ENCODE results near the gene EPSTI1. TPM values are rescaled to one million over a fixed set of nuclear protein-coding genes. Genes with fewer than 3 reads are reported as not detected.
"Not testable (repeated sequence)": the region's sequence is repeated elsewhere in the genome, so short reads cannot be mapped to it uniquely, and the experiment has no call there.

The EPSTI1 gene
- total RNA-seq, 4 donors from 2014 or later: 1.1 to 10.2 (median 5.8) TPM

DNA sequence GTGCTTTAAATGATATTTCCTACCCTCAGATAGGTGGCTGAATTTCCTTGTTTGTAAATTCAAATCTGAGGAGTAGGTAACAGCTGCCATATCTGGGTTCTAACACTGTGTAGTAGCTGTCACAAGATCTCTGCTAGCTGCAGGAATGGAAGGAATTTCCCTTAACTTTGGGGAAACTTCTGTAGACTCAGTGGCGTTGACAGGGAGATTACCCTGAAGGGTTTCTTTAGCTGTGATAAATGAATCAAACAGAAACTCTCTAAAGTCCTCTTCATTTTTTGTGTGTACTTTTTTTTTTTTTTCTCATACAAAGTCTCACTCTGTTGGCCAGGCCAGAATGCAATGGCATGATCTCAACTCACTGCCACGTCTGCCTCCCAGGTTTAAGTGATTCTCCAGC is 5.3 kb upstream of the EPSTI1 start:
- intact Hi-C loops (cut with DNase I): no loop called here
- H3K4me3 ChIP-seq: no peak overlapping the region
- no peak overlapping the region for H3K27ac ChIP-seq
- H3K36me3 ChIP-seq: no peaks in the 10 kb centered on the region
- H3K9me3 ChIP-seq: no peaks in the 10 kb centered on the region
- H3K27me3 ChIP-seq: no peaks in the 10 kb centered on the region
- TF ChIP-seq CTCF (IDR thresholded peaks at IDR 0.05) (no peak), POLR2A (IDR thresholded peaks at IDR 0.05) (no peak)
- no peak for DNase-seq
- H3K4me1 ChIP-seq: peaks cover 0 to 7% (median 0%) of the 10 kb centered on the region in 3 donors
- WGBS, 2 donors: 59 to 62% methylated on average over 2 of the region's 2 CpGs

DNA sequence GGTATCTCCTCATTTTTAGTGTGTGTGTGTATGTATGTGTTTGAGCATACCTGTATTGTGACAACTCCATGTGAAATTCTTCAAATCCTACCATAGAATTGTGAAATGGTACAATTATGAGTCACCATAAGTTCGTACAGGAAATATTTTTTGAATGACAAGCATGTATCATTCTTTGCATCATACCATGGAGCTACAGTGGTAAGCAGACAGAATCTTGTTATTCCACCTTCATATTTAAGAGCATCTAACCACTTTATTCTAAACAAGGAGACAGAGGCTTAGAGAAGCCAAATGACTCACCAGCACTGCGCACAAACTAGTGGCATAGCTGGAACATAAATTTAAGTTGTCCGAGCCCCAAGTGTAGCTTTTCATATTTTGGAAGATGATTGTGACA is 4.5 kb upstream of the EPSTI1 start:
- no peaks in the 10 kb centered on the region for H3K27me3 ChIP-seq
- no peak overlapping the region for H3K27ac ChIP-seq
- no peak overlapping the region for H3K4me3 ChIP-seq
- 41 to 45% methylated on average over 3 of the region's 3 CpGs for WGBS, 2 donors
- intact Hi-C loops (cut with DNase I): no loop called here
- H3K9me3 ChIP-seq: no peaks in the 10 kb centered on the region
- DNase-seq: no peak
- TF ChIP-seq CTCF (IDR thresholded peaks at IDR 0.05): no peak
- TF ChIP-seq POLR2A (IDR thresholded peaks at IDR 0.05): no peak
- H3K36me3 ChIP-seq: no peaks in the 10 kb centered on the region
- peaks cover 0 to 10% (median 0%) of the 10 kb centered on the region in 3 donors for H3K4me1 ChIP-seq

GRCh38 chr13:42994878-42995277 is 2.8 kb upstream of the EPSTI1 start:
- no peak for DNase-seq
- Histone ChIP-seq H3K36me3 (no peaks in the 10 kb centered on the region), H3K4me1 (peaks cover 0 to 27% (median 4%) of the 10 kb centered on the region in 3 donors), H3K4me3 (no peak overlapping the region), H3K27ac (no peak overlapping the region), H3K27me3 (no peaks in the 10 kb centered on the region), H3K9me3 (no peaks in the 10 kb centered on the region)
- intact Hi-C loops (cut with DNase I): no loop called here
- no peak for TF ChIP-seq POLR2A (IDR thresholded peaks at IDR 0.05)
- no peak for TF ChIP-seq CTCF (IDR thresholded peaks at IDR 0.05)
- 91 to 100% methylated on average over 1 of the region's 1 CpG for WGBS, 2 donors

GRCh38 chr13:42992764-42993122 is 702 bp upstream of the EPSTI1 start:
- peak overlapping the region; percentile 49 to 88 (median 74) for H3K4me3 ChIP-seq
- H3K27me3 ChIP-seq: no peaks in the 10 kb centered on the region
- DNase-seq: no peak
- H3K9me3 ChIP-seq: no peaks in the 10 kb centered on the region
- peaks cover 0 to 27% (median 4%) of the 10 kb centered on the region in 3 donors for H3K4me1 ChIP-seq
- intact Hi-C loops (cut with DNase I): no loop called here
- H3K27ac ChIP-seq: peak overlapping the region; percentile 79 to 94 (median 88)
- no peak for TF ChIP-seq CTCF (IDR thresholded peaks at IDR 0.05)
- WGBS, 2 donors: 26 to 33% methylated on average over 4 of the region's 4 CpGs
- H3K36me3 ChIP-seq: no peaks in the 10 kb centered on the region

GRCh38 chr13:42991233-42991897 is 676 bp downstream of the EPSTI1 start:
- H3K27me3 ChIP-seq; H3K36me3 ChIP-seq; DNase-seq; H3K9me3 ChIP-seq; intact Hi-C loops (cut with DNase I): not testable (repeated sequence)
- H3K27ac ChIP-seq: peak overlapping the region; percentile 79 to 94 (median 88)
- H3K4me3 ChIP-seq: peak overlapping the region; percentile 49 to 88 (median 74)
- WGBS, 2 donors: 48 to 60% methylated on average over 12 to 15 of the region's 15 CpGs
- H3K4me1 ChIP-seq: peaks cover 0 to 27% (median 4%) of the 10 kb centered on the region in 3 donors

Data from esophagus squamous epithelium (tissue), 5 donors.